ENCODE measurements around the gene ICA1.

ICA1 gene

DNA sequence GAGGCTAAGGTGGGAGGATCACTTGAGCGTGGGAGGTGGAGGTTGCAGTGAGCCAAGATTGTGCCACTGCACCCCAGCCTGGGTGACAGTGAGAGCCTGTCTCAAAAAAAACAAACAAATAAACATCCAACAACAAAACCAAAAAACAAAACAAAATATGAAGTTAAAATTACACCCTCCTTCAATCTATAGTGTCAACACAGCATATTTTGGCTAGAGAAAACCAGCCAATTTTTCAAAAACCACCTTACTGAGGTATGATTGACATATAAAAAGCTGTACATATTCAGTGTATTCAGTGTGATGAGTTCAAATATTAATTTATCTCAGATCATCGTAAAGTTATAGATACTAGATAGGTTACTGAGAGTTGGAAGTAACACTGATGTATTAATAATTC lies 102.4 kb downstream of the ICA1 start:
- no peak for DNase-seq (ENCODE audit: low spot score)

DNA sequence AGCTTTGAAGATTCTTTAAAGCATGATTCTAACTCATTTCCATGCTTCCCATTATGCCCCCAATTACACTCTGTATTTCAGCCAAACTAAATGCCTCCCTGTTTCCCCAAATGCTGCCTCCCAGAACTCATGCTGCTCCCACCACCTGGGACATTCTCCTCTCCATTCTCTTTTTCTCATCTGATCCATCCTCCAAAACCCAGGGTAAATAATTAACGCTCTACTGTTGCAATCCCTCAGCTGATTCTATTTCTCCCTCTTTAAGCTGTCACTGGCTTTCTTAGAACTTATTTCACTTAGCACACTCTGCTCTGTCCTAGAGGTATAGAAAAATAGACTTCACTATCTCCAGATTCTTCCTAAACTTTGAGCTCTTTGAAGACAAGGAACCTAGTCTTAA lies 104.7 kb downstream of the ICA1 start:
- no peak for DNase-seq (ENCODE audit: low spot score)

DNA sequence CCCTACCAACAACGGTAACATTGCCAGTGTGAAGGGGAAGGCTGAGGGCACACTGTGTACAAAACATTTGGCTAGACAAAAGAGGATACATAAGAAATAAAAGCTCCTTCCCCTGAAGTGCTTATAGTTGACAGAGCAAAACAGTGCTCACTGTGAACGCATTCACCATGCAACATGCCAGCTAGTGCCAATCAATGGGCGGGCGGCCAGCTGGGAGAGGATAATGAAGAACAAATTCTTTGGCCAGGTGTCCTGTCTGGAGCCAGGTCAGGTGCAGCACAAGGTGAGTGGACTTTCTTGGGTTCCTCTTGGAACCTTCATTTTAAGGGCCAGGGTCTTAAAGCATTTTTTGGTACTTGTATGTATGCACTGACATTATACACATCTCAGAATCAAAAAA lies 106.1 kb downstream of the ICA1 start:
- no peak for DNase-seq (ENCODE audit: low spot score)

DNA sequence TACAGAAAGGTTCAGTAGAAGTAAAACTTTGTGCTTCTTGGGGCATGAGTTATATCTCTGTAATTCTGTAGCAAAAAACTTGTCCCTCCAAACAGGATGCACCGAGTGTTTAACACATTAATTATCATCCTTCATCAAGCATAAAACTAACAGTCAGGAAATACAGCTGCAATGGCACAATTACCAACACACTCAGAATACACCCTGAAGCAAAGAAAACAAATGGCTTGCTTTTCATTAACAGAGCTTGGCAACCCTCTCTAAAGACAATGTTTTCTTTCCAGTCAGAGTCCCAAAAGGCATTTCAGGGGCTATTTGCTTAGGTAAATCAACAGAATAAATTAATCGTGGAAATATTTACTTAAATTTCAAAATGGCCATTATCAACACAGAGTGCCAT lies 107.7 kb downstream of the ICA1 start:
- no peak for DNase-seq (ENCODE audit: low spot score)

- no peak for DNase-seq (ENCODE audit: low spot score)
Observed at GRCh38 chr7:8152489-8153192, 109.3 kb downstream of the ICA1 start.

GRCh38 chr7:8151161-8151725 lies 110.7 kb downstream of the ICA1 start:
- DNase-seq (ENCODE audit: low spot score): no peak

DNA sequence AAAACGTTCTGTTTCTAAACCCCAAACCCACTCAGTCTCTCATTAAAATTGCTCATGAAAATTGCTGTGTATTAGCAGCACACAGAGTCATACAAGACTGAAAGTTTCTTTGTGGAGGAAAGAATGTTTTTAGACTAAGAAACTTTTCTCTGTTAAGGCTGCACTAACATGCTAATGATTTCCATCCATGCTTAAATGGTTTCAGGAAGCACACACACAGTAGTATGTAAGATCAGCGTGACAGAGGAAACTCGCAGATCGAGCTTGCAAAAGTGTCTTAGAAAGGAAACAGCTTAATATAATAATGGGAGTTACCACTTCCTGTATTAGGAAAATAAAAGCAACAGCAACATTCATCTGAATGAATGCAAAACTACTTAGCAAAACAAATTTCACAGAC lies 112.7 kb downstream of the ICA1 start:
- no peak for DNase-seq (ENCODE audit: low spot score)

- no peak for DNase-seq (ENCODE audit: low spot score)
Observed at GRCh38 chr7:8147760-8148463, 114.1 kb downstream of the ICA1 start.

DNA sequence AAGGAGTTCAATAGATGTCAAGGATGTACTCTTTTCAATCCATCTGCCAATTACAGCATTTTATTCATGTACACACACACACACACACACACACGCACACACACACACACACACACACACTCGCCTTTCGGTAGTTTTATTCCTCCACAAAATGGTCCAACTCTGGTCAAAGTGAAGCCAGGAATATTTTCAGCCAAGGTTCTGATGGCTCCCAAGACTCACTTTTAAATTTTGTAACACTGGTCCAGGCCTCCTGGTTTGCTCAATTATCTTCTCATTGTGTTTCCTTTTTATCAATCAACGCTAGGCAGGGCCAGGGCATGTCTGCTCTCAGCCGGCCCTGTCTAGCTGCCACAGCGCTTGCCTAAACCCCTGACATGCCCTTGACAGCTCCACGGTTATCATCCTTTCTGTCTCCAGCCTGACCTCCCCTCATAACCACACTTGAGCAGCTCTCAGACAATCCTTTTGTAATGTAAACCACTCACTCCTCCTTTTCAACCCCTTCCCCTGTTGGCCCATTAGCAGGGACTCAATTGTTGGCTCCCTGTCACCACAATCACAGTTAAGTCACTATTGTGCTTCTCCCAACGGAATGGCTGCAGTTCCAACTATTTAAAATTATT lies 115.1 kb downstream of the ICA1 start:
- DNase-seq (ENCODE audit: low spot score): no peak

- no peak for DNase-seq (ENCODE audit: low spot score)
Observed at GRCh38 chr7:8146106-8146787, 115.7 kb downstream of the ICA1 start.

DNA sequence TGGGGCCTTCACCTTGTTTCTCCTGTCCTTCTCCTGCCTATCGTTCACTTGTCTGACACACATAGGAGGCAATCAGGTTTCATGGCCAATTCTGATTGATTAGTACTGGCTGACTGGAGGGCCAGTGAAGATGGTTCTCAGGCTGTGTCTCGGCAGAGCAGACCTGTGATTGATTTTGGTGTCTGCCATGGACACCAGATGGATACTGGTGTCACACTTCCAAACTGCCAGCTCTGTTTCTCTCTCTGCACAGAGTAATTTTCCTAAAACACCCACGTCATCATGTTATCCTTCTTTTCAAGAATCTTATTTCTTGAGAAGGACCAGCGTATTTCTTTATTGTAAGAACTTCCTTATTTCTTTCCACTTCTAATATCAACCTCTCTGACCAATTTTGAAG lies 117.1 kb downstream of the ICA1 start:
- DNase-seq (ENCODE audit: low spot score): no peak

- DNase-seq (ENCODE audit: low spot score): no peak
Observed at GRCh38 chr7:8143151-8143874, 118.7 kb downstream of the ICA1 start.

- no peak for DNase-seq (ENCODE audit: low spot score)
Observed at GRCh38 chr7:8142477-8142876, 119.5 kb downstream of the ICA1 start.

- no peak for DNase-seq (ENCODE audit: low spot score)
Observed at GRCh38 chr7:8141070-8141469, 120.9 kb downstream of the ICA1 start.

GRCh38 chr7:8136051-8136730 lies 125.8 kb downstream of the ICA1 start:
- no peak for DNase-seq (ENCODE audit: low spot score)

- DNase-seq (ENCODE audit: low spot score): no peak
Observed at GRCh38 chr7:8135417-8135816, 126.5 kb downstream of the ICA1 start.

GRCh38 chr7:8134089-8134733 lies 127.8 kb downstream of the ICA1 start:
- no peak for DNase-seq (ENCODE audit: low spot score)

DNA sequence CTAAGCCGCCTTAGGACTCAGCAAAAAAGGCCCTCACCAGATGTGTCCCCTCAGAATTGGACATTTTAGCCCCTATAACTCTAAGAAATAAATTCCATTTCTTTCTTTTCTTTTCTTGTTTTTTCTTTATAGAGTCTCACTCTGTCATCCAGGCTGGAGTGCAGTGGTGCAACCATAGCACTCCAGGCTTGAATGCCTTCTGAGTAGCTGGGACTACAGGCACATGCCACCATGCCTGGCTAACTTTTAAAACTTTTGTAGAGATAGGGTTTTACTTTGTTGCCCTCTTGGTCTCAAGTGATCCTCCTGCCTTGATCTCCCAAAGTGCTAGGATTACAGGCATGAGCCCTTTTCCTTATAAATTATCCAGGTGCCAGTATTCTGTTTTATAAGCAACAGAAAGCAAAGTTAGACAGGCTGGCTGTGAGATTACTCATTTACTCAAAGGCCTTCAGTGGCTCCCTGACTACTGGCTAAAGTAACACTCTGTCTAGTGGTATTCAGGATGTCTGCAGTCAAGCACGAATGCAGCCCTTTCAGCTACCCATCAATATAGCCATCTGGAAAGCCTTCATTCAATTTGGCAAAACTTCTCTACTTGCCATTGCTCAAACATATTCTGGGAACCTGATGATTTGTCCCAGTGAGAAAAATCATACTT lies 128.6 kb downstream of the ICA1 start:
- no peak for DNase-seq (ENCODE audit: low spot score)

- no peak for DNase-seq (ENCODE audit: low spot score)
Observed at GRCh38 chr7:8131694-8132605, 130.0 kb downstream of the ICA1 start.
